Neural progenitor cell (in vitro differentiated cells): ENCODE results near the gene FMC1. TPM values are rescaled to one million over a fixed set of nuclear protein-coding genes. Genes with fewer than 3 reads are reported as not detected.

Experiments used
- DNase-seq: peaks from one replicate; pipeline ENCODE4 v3.0.0-alpha.2; 2016; ENCODE audit warnings: low spot score
- H2AFZ ChIP-seq: fragments of 200-600 bp; sonication (generic); replicated peaks from 2 replicates; pipeline ENCODE4 v1.6.1; 2016; ENCODE audit warnings: antibody characterized with exemption
- H3F3A ChIP-seq: fragments of 200-600 bp; sonication (generic); 2 replicates; pipeline ENCODE4 v1.6.1; 2016; ENCODE audit warnings: antibody characterized with exemption, low read depth
- H3K27ac ChIP-seq: fragments of 200-600 bp; sonication (generic); 2 replicates; pipeline ENCODE4 v1.5.1; 2016; ENCODE audit warnings: mild to moderate bottlenecking
- H3K27me3 ChIP-seq: fragments of 200-600 bp; sonication (generic); 2 replicates; pipeline ENCODE4 v1.6.1; 2016; ENCODE audit warnings: mild to moderate bottlenecking, moderate library complexity
- H3K36me3 ChIP-seq: fragments of 200-600 bp; sonication (generic); 2 replicates; pipeline ENCODE4 v1.5.1; 2016
- H3K4me1 ChIP-seq: fragments of 200-600 bp; sonication (generic); 2 replicates; pipeline ENCODE4 v1.6.1; 2016; ENCODE audit warnings: mixed run types
- H3K4me2 ChIP-seq: fragments of 200-600 bp; sonication (generic); 2 replicates; pipeline ENCODE4 v1.6.1; 2016
- H3K4me3 ChIP-seq: fragments of 200-600 bp; sonication (generic); 2 replicates; pipeline ENCODE4 v1.5.1; 2016
- H3K79me2 ChIP-seq: fragments of 200-600 bp; sonication (generic); 2 replicates; pipeline ENCODE4 v1.6.1; 2016; ENCODE audit warnings: low read depth
- H3K9ac ChIP-seq: fragments of 200-600 bp; sonication (generic); 2 replicates; pipeline ENCODE4 v1.6.1; 2016
- H3K9me3 ChIP-seq: fragments of 200-600 bp; sonication (generic); 2 replicates; pipeline ENCODE4 v1.5.1; 2016; ENCODE audit warnings: low read depth
- H4K20me1 ChIP-seq: fragments of 200-600 bp; sonication (generic); 2 replicates; pipeline ENCODE4 v1.6.1; 2016; ENCODE audit warnings: low read depth
- H3K27ac Mint-ChIP-seq: 3 replicates; pipeline ENCODE4 v1.8.0; 2021; ENCODE audit warnings: mixed read lengths
- H3K27me3 Mint-ChIP-seq: 2 replicates; pipeline ENCODE4 v1.8.0; 2022; ENCODE audit warnings: low read depth, mild to moderate bottlenecking, inconsistent platforms, moderate library complexity, mixed read lengths; ENCODE audit not compliant: insufficient read depth
- H3K36me3 Mint-ChIP-seq: 3 replicates; pipeline ENCODE4 v1.8.0; 2021; ENCODE audit warnings: mixed read lengths
- H3K4me1 Mint-ChIP-seq: 3 replicates; pipeline ENCODE4 v1.8.0; 2021; ENCODE audit warnings: mixed read lengths
- H3K4me3 Mint-ChIP-seq: 3 replicates; pipeline ENCODE4 v1.8.0; 2021; ENCODE audit warnings: mild to moderate bottlenecking, moderate library complexity, mixed read lengths
- H3K9me3 Mint-ChIP-seq: 3 replicates; pipeline ENCODE4 v1.8.0; 2020; ENCODE audit warnings: mixed read lengths
- EZH2 ChIP-seq: fragments of 200-600 bp; sonication (generic); IDR thresholded peaks from 2 replicates; pipeline ENCODE4 v1.6.1; 2017; ENCODE audit warnings: antibody characterized with exemption, mild to moderate bottlenecking, moderate library complexity
- EZH2phosphoT487 ChIP-seq: fragments of 200-600 bp; sonication (generic); IDR thresholded peaks from 2 replicates; pipeline ENCODE4 v1.6.1; 2017; ENCODE audit warnings: antibody characterized with exemption
- total RNA-seq: library from RNA; depleted of rRNA; stranded (reverse); fragments of >200 nt; gene quantifications from 2 replicates; pipeline ENCODE4 v1.2.3, GENCODE V29; 2015; ENCODE audit warnings: low replicate concordance
- TF ChIP-seq, protein P1 (sequence below): fragments of 200-600 bp; sonication (generic); IDR thresholded peaks from 2 replicates; pipeline ENCODE4 v1.5.1; 2017; ENCODE audit warnings: antibody characterized with exemption, mild to moderate bottlenecking

Gene FMC1
- 8.1 and 16.9 TPM in 2 replicates for total RNA-seq

- H3K79me2 ChIP-seq = peaks cover 36% of the 10 kb centered on the region
- peaks cover 3% of the 10 kb centered on the region for H3K4me1 ChIP-seq
- Mint-ChIP-seq H3K9me3 (peaks cover 17% of the 10 kb centered on the region), H3K4me1 (peaks cover 18% of the 10 kb centered on the region), H3K27me3 (peaks cover 16% of the 10 kb centered on the region), H3K27ac (peak within 1 kb of the TSS; percentile 100), H3K36me3 (peaks cover 12% of the 10 kb centered on the region), H3K4me3 (peak within 1 kb of the TSS; percentile 95)
- no peak for TF ChIP-seq EZH2
- TF ChIP-seq EZH2phosphoT487 = no peak
- TF ChIP-seq, protein P1, sequence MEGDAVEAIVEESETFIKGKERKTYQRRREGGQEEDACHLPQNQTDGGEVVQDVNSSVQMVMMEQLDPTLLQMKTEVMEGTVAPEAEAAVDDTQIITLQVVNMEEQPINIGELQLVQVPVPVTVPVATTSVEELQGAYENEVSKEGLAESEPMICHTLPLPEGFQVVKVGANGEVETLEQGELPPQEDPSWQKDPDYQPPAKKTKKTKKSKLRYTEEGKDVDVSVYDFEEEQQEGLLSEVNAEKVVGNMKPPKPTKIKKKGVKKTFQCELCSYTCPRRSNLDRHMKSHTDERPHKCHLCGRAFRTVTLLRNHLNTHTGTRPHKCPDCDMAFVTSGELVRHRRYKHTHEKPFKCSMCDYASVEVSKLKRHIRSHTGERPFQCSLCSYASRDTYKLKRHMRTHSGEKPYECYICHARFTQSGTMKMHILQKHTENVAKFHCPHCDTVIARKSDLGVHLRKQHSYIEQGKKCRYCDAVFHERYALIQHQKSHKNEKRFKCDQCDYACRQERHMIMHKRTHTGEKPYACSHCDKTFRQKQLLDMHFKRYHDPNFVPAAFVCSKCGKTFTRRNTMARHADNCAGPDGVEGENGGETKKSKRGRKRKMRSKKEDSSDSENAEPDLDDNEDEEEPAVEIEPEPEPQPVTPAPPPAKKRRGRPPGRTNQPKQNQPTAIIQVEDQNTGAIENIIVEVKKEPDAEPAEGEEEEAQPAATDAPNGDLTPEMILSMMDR = peak; percentile 38
- DNase-seq = peak; percentile 96
- H3K9ac ChIP-seq = peak within 1 kb of the TSS; percentile 95
- peak within 1 kb of the TSS; percentile 86 for H3K4me2 ChIP-seq
- peak within 1 kb of the TSS; percentile 87 for H2AFZ ChIP-seq
- peak within 1 kb of the TSS; percentile 78 for H3K4me3 ChIP-seq
- H4K20me1 ChIP-seq = no peaks in the 10 kb centered on the region
- H3K36me3 ChIP-seq = peaks cover 6% of the 10 kb centered on the region
- no peaks in the 10 kb centered on the region for H3K27me3 ChIP-seq
- H3F3A ChIP-seq = peaks cover 32% of the 10 kb centered on the region
- H3K9me3 ChIP-seq = no peaks in the 10 kb centered on the region
- H3K27ac ChIP-seq = peak within 1 kb of the TSS; percentile 99
Measured at GRCh38 chr7:139341058-139341775, at the start of gene FMC1. FMC1 (plus strand) TSS chr7:139341337; CDS start chr7:139341385, 48 bp downstream.

DNA sequence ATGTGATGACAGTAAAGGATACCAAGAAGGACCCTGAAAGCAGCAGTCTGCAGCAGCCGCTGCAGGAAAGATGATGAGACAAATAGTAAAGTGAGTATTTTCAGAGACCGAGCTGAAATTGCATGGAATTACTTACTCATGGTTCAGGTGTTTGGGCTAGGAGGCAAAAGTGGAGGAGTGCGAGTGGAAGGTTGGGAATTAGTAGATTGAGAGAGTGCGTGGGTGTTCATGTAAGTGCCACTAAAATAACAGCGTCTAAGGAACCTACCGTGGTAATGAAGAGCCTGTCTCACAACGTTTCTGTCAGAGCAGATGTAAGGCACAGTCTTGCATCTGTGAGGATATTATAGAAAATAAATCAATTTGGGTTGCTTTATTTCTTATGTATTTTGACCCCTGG, 48.3 kb upstream of the FMC1 start:
- H3K27ac Mint-ChIP-seq = no peak overlapping the region
- no peak overlapping the region for H3K4me3 Mint-ChIP-seq
- no peak overlapping the region for H3K9ac ChIP-seq
- H3K4me1 ChIP-seq = no peaks in the 10 kb centered on the region
- H3K36me3 ChIP-seq = no peaks in the 10 kb centered on the region
- no peaks in the 10 kb centered on the region for H3K79me2 ChIP-seq
- no peak overlapping the region for H3K4me2 ChIP-seq
- no peak overlapping the region for H3K27ac ChIP-seq
- no peak overlapping the region for H2AFZ ChIP-seq
- peaks cover 12% of the 10 kb centered on the region for H3K36me3 Mint-ChIP-seq
- TF ChIP-seq, protein P1 = no peak
- TF ChIP-seq EZH2 (no peak), EZH2phosphoT487 (no peak)
- H3K4me1 Mint-ChIP-seq = peaks cover 5% of the 10 kb centered on the region
- no peaks in the 10 kb centered on the region for H3K9me3 Mint-ChIP-seq
- H4K20me1 ChIP-seq = no peaks in the 10 kb centered on the region
- no peak for DNase-seq
- H3K27me3 ChIP-seq = no peaks in the 10 kb centered on the region
- no peaks in the 10 kb centered on the region for H3F3A ChIP-seq
- no peaks in the 10 kb centered on the region for H3K9me3 ChIP-seq
- no peaks in the 10 kb centered on the region for H3K27me3 Mint-ChIP-seq
- no peak overlapping the region for H3K4me3 ChIP-seq

DNA sequence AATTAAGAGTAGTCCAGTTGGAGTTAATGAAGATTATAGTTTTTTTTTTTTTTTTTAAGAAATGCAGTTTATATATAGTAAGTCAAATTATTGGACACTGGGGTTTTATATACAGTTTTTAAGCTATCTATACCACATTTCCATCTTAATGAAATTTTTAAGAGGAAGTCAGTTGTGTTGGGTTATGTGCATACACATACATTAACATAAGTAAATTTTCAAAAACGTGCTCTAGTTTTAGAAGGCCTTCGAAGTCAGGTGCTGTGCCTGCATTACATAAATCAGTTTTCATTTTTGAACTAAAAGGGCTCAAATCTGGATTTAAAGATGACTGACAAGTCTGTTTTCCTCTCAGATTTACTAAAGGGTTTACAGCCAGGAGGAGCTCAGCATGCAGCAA, 47.6 kb upstream of the FMC1 start:
- no peak overlapping the region for H2AFZ ChIP-seq

More for the DNA sequence above, 47.6 kb upstream of the FMC1 start:
- no peaks in the 10 kb centered on the region for H3K27me3 ChIP-seq
- peaks cover 6% of the 10 kb centered on the region for H3K36me3 Mint-ChIP-seq
- no peak overlapping the region for H3K4me3 Mint-ChIP-seq
- no peak overlapping the region for H3K27ac ChIP-seq
- H3K27ac Mint-ChIP-seq = no peak overlapping the region
- H3K9me3 ChIP-seq = no peaks in the 10 kb centered on the region
- H3K9me3 Mint-ChIP-seq = no peaks in the 10 kb centered on the region
- no peaks in the 10 kb centered on the region for H4K20me1 ChIP-seq
- TF ChIP-seq EZH2phosphoT487 (no peak), EZH2 (no peak)
- TF ChIP-seq, protein P1 = no peak
- no peaks in the 10 kb centered on the region for H3K27me3 Mint-ChIP-seq
- H3K4me2 ChIP-seq = no peak overlapping the region
- no peaks in the 10 kb centered on the region for H3K79me2 ChIP-seq
- H3K4me1 ChIP-seq = no peaks in the 10 kb centered on the region
- no peaks in the 10 kb centered on the region for H3F3A ChIP-seq
- no peaks in the 10 kb centered on the region for H3K36me3 ChIP-seq
- no peak overlapping the region for H3K4me3 ChIP-seq
- peaks cover 8% of the 10 kb centered on the region for H3K4me1 Mint-ChIP-seq
- no peak for DNase-seq
- no peak overlapping the region for H3K9ac ChIP-seq
